Small intestine (tissue), 7 donors: ENCODE measurements around the gene PACSIN2. TPM values are rescaled to one million over a fixed set of nuclear protein-coding genes. Genes with fewer than 3 reads are reported as not detected.
A peak's percentile ranks its signal among the peaks of the same experiment; 100 is the strongest.
"Not testable (repeated sequence)": the region's sequence is repeated elsewhere in the genome, so short reads cannot be mapped to it uniquely, and the experiment has no call there.

Experiments used
- DNase-seq, 2 donors: peaks; one replicate each; pipeline versions ENCODE4 v3.0.0 to v3.0.0-alpha.2; 2013
- FAIRE-seq: peaks from 2 replicates; lab custom pipeline; 2012; peaks lifted over from hg19 to GRCh38; lab: Jason Lieb, UNC
- H3K27ac ChIP-seq, 3 donors: one replicate each; pipeline ENCODE4 v1.5.1; 2013; ENCODE audit warnings: low read length in 2 of 3, mild to moderate bottlenecking in 2 of 3, control low read depth in 1 of 3, inconsistent platforms in 1 of 3, low read depth in 1 of 3, moderate library complexity in 1 of 3
- H3K27me3 ChIP-seq, 3 donors: one replicate each; pipeline ENCODE4 v1.6.1; 2013; ENCODE audit warnings: low read length in 3 of 3, inconsistent platforms in 1 of 3; ENCODE audit not compliant: control insufficient read depth in 3 of 3, insufficient read depth in 3 of 3
- H3K36me3 ChIP-seq, 3 donors: one replicate each; pipeline ENCODE4 v1.6.1; 2013; ENCODE audit warnings: low read length in 3 of 3, inconsistent platforms in 1 of 3, low read depth in 1 of 3, mild to moderate bottlenecking in 1 of 3, moderate library complexity in 1 of 3; ENCODE audit not compliant: control insufficient read depth in 3 of 3, insufficient read depth in 2 of 3
- H3K4me1 ChIP-seq, 3 donors: one replicate each; pipeline ENCODE4 v1.6.1; 2013; ENCODE audit warnings: low read length in 2 of 3, inconsistent platforms in 1 of 3, low read depth in 1 of 3, mild to moderate bottlenecking in 1 of 3, moderate library complexity in 1 of 3; ENCODE audit not compliant: control insufficient read depth in 3 of 3, insufficient read depth in 2 of 3
- H3K4me3 ChIP-seq, 3 donors: one replicate each; pipeline ENCODE4 v1.5.1; 2013; ENCODE audit warnings: low read length in 3 of 3, control low read depth in 1 of 3, inconsistent platforms in 1 of 3, low read depth in 1 of 3, mild to moderate bottlenecking in 1 of 3, moderate library complexity in 1 of 3
- H3K9me3 ChIP-seq, 2 donors: one replicate each; pipeline ENCODE4 v1.6.1; 2013; ENCODE audit warnings: low read depth in 1 of 2, low read length in 1 of 2; ENCODE audit not compliant: control insufficient read depth in 2 of 2, insufficient read depth in 1 of 2
- WGBS, 3 donors: extraction: QIAGEN DNeasy Blood & Tissue Kit; methylation state at CpG; one replicate each; pipeline ENCODE4 v1.1.7; 2013; 5-methylcytosine and 5-hydroxymethylcytosine counted together
- polyA plus RNA-seq, 4 donors: library from polyadenylated mRNA; stranded (reverse) in 3 of 4; unstranded in 1 of 4; fragments of 200-250 nt in 3 of 4; fragments of 120-200 nt in 1 of 4; gene quantifications; one replicate each; pipeline versions ENCODE4 v1.2.1 to v1.2.3, GENCODE V29; 2013
- donor health status: healthy with polysubstance abuse.
- donor health status: control.
- donor health status: control.
- donor health status: Bipolar disorder and iron deficiency.
- donor health status: healthy.

Gene PACSIN2
- polyA plus RNA-seq, 4 donors = 28.9 to 53.3 (median 45.2) TPM

GRCh38 chr22:42919199-42919598 is 95.8 kb downstream of the PACSIN2 start:
- Histone ChIP-seq H3K4me3 (no peak overlapping the region), H3K27me3 (no peaks in the 10 kb centered on the region), H3K4me1 (peaks cover 4 to 19% (median 6%) of the 10 kb centered on the region in 3 donors), H3K36me3 (peaks cover 0 to 8% (median 0%) of the 10 kb centered on the region in 3 donors), H3K9me3 (no peaks in the 10 kb centered on the region), H3K27ac (no peak overlapping the region)
- DNase-seq = no peak
- WGBS, 3 donors = 32 to 54% (median 52%) methylated on average over 6 of the region's 6 CpGs
- no peak for FAIRE-seq

GRCh38 chr22:42918500-42918899 is 96.4 kb downstream of the PACSIN2 start:
- Histone ChIP-seq H3K4me1 (peaks cover 4 to 26% (median 6%) of the 10 kb centered on the region in 3 donors), H3K27ac (no peak overlapping the region), H3K4me3 (no peak overlapping the region), H3K27me3 (no peaks in the 10 kb centered on the region), H3K36me3 (peaks cover 0 to 8% (median 0%) of the 10 kb centered on the region in 3 donors), H3K9me3 (no peaks in the 10 kb centered on the region)
- 82 to 87% (median 87%) methylated on average over 4 of the region's 4 CpGs for WGBS, 3 donors
- FAIRE-seq = no peak
- no peak for DNase-seq

- not testable (repeated sequence) for DNase-seq, H3K4me3 ChIP-seq, H3K9me3 ChIP-seq, H3K27ac ChIP-seq, H3K36me3 ChIP-seq, FAIRE-seq, H3K27me3 ChIP-seq
- WGBS, 3 donors = 97 to 99% (median 98%) methylated on average over 6 of the region's 6 CpGs
- peaks cover 0 to 30% (median 3%) of the 10 kb centered on the region in 3 donors for H3K4me1 ChIP-seq
Observed at GRCh38 chr22:42917358-42917757, 97.6 kb downstream of the PACSIN2 start.

DNA sequence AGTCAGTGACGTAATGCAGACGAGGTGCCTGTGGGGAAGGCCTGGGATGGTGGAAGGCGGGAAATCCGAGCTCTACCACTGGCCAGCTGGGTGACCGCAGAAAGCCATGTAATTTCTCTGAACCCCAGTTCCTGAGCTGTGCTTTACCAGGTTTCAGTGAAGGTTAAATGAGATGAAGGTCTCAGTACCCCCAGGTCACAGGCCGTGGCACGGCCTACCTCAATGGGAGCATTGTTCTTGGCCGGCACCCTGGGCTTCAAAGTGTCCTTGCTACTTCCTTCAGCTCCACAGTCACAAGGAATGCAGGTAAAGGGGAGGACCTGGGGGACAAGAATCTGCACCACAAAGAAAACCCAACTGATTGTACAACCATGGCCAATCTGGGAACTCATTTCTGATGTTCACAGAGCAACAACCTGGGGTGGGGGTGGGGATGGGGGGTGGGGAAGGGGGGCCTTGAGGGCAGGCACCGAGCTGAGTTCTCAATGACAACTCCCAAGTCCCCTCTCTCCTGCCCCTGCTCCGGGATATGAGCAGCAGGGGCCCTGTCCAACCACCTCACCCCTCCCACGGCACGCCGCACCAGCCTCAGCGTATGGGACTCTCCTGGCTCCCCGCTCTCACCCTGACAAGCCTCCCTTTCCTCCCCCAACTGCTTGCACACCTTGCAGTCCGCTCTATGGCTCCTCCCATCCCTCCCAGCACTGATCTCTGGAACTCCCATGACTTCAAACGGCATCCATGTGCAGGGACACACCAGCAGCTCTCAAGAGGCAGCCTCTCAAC is 98.8 kb downstream of the PACSIN2 start:
- Histone ChIP-seq H3K27ac (peak overlapping the region in 1 of 3 donors; percentile 26), H3K36me3 (peaks cover 0 to 14% (median 0%) of the 10 kb centered on the region in 3 donors), H3K4me3 (no peak overlapping the region), H3K9me3 (no peaks in the 10 kb centered on the region), H3K27me3 (no peaks in the 10 kb centered on the region), H3K4me1 (peaks cover 0 to 28% (median 2%) of the 10 kb centered on the region in 3 donors)
- peak; percentile 55 to 66 for DNase-seq
- FAIRE-seq = no peak
- WGBS, 3 donors = 39 to 63% (median 61%) methylated on average over 13 to 17 of the region's 17 CpGs

DNA sequence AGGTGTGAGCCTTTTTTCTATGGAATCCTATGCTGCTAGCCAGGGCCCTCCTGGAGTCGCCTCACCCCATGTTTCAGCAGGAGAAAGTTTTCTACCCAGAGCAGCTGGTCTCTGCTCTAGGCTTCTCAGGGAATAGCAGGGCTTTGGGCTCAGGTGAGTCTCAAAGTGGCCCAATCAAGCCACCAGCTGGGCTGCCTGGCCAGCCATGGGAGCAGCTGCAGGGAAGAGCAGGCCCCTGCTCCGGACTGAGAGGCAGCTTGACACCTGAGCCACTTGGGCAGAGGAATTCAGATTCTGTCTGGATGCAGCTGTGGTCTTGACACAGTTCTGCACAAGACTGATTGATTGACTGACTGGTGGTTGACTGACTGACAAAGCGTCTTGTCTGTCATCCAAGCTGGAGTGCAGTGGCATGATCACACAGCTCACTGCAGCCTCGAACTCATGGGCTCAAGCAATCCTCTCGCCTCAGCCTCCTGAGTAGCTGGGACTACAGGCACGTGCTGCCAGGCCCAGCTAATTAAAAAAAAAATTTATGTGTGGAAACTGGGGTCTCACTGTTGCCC is 100.4 kb downstream of the PACSIN2 start:
- H3K4me3 ChIP-seq = no peak overlapping the region
- H3K27ac ChIP-seq = no peak overlapping the region
- no peaks in the 10 kb centered on the region for H3K9me3 ChIP-seq
- H3K36me3 ChIP-seq = peaks cover 3 to 23% (median 4%) of the 10 kb centered on the region in 3 donors
- FAIRE-seq (no peak), DNase-seq (no peak)
- H3K4me1 ChIP-seq = peaks cover 0 to 28% (median 2%) of the 10 kb centered on the region in 3 donors
- 62 to 79% (median 68%) methylated on average over 6 of the region's 6 CpGs for WGBS, 3 donors
- H3K27me3 ChIP-seq = no peaks in the 10 kb centered on the region

DNA sequence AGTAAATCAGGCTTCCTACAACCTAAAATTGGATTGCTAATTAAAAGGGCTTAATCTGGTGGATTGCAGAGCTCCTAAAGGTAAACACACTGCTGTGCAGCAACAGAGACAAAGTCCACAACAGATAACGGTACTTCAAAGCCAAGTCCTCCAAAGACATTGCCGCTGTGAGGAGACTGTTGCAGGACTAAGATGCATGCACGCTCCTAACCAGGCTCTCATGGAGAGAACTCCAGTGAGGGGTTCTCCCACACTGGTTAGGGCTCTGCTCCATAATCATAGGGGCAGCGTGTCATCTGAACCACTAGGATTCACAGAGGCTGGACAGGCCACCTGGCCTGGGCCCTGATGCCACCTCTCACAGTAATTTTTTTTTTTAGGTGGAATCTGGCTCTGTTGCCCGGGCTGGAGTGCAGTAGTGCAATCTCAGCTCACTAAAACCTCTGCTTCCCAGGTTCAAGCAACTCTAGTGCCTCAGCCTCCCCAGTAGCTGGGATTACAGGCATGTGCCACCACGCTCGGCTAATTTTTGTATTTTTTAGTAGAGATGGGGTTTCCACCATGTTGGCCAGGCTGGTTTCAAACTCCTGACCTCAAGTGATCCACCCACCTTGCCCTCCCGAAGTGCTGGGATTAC is 101.0 kb downstream of the PACSIN2 start:
- DNase-seq (peak; percentile 89 to 92), FAIRE-seq (no peak)
- WGBS, 3 donors = 24 to 73% (median 45%) methylated on average over 8 of the region's 8 CpGs
- Histone ChIP-seq H3K9me3 (no peaks in the 10 kb centered on the region), H3K4me1 (peaks cover 0 to 28% (median 0%) of the 10 kb centered on the region in 3 donors), H3K36me3 (peaks cover 3 to 29% (median 4%) of the 10 kb centered on the region in 3 donors), H3K27ac (no peak overlapping the region), H3K27me3 (no peaks in the 10 kb centered on the region), H3K4me3 (no peak overlapping the region)

DNA sequence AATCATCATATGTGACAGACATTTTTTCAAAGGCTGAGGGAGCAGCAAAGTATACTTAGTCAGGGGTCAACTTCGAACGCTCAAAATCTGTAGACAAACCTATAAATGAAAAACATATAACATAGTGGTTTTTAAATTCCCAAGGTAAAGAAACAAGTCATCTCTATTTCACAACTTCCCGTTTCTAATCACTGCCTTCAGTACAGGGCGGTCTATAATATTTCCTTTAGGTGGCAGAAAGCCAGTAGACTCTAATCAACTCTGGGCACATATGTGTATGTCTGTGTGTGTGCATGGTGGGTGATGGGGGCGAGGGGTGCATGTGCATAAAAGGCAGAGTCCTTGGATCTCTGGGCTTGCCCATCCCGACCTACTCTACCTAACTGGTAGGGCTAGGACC is 102.9 kb downstream of the PACSIN2 start:
- H3K9me3 ChIP-seq = no peaks in the 10 kb centered on the region
- no peak overlapping the region for H3K27ac ChIP-seq
- H3K36me3 ChIP-seq = peaks cover 4 to 45% (median 4%) of the 10 kb centered on the region in 3 donors
- H3K27me3 ChIP-seq = no peaks in the 10 kb centered on the region
- no peak for FAIRE-seq
- peaks cover 0 to 28% (median 5%) of the 10 kb centered on the region in 3 donors for H3K4me1 ChIP-seq
- DNase-seq = no peak
- WGBS, 3 donors = 19 to 45% (median 36%) methylated on average over 6 of the region's 6 CpGs
- no peak overlapping the region for H3K4me3 ChIP-seq

DNA sequence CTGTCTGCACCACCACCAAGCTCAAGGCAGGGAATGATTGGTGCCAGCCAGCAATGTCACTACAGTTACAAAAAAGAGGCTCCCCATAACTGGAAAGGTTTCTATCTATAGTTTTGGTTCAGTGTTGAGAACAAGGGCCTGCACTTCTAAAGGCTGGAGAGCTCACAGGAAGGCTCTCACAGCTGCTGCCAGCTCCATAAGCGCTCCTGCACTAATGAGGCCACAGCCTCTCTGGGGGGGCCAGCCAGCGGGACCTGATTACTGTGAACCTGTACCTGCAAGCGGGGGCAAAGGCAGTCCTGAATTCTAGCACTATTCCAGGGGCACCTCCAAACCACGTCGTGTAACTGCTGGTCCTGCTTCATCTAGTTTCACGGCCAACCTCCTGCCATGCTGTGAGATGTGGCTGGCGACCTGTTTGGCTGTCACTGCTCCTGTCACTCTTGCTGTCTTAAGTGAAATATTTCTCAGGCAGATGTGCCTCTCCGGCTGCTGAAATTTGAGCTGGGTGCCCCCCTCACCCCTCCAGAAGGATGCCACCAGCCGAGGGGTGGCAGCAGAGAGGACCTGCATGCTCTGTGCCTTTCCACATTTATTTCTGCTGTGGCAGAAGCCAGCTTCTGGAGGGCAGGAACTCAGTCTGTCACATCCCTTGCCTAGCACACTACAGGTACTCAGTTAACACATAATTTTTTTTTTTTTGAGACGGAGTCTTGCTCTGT is 104.6 kb downstream of the PACSIN2 start:
- Histone ChIP-seq H3K4me1 (peaks cover 0 to 22% (median 6%) of the 10 kb centered on the region in 3 donors), H3K9me3 (no peaks in the 10 kb centered on the region), H3K4me3 (no peak overlapping the region), H3K36me3 (peaks cover 4 to 56% (median 4%) of the 10 kb centered on the region in 3 donors), H3K27ac (no peak overlapping the region), H3K27me3 (no peaks in the 10 kb centered on the region)
- DNase-seq = no peak
- whole genome bisulfite sequencing, 3 donors = 87 to 90% (median 87%) methylated on average over 10 of the region's 10 CpGs
- FAIRE-seq = no peak
